Fibroblast of villous mesenchyme (primary cell): ENCODE measurements around the gene KIAA1217. TPM values are rescaled to one million over a fixed set of nuclear protein-coding genes. Genes with fewer than 3 reads are reported as not detected.

ENCODE experiments used
- DNase-seq: peaks from one replicate; pipeline ENCODE4 v3.0.0-alpha.2; 2010; ENCODE audit warnings: low read depth
- H3K4me3 ChIP-seq: 2 replicates; pipeline ENCODE4 v1.5.1; 2011; ENCODE audit warnings: low read depth, mild to moderate bottlenecking, low read length
- CTCF ChIP-seq: IDR thresholded peaks from 2 replicates; pipeline ENCODE4 v1.5.1; 2012; ENCODE audit warnings: low read depth, mild to moderate bottlenecking, low read length; ENCODE audit not compliant: insufficient read depth
- total RNA-seq: library from RNA; depleted of rRNA; stranded (reverse); fragments of >200 nt; gene quantifications from 2 replicates; pipeline ENCODE4 v1.2.3, GENCODE V29; 2012

The KIAA1217 gene
- total RNA-seq, 1 donor = 0.86 TPM

GRCh38 chr10:24172909-24173308 is 36.0 kb upstream of the KIAA1217 start:
- H3K4me3 ChIP-seq = no peak overlapping the region
- TF ChIP-seq CTCF = no peak
- no peak for DNase-seq

- DNase-seq = no peak
- TF ChIP-seq CTCF = no peak
- H3K4me3 ChIP-seq = no peak overlapping the region
These were observed 34.9 kb upstream of the KIAA1217 start for GRCh38 chr10:24174014-24174413.

GRCh38 chr10:24176658-24177057 is 32.3 kb upstream of the KIAA1217 start:
- TF ChIP-seq CTCF = no peak
- DNase-seq = no peak

GRCh38 chr10:24177636-24178035 is 31.3 kb upstream of the KIAA1217 start:
- no peak overlapping the region for H3K4me3 ChIP-seq
- no peak for TF ChIP-seq CTCF
- DNase-seq = no peak

More at GRCh38 chr10:24176658-24177057, 32.3 kb upstream of the KIAA1217 start:
- no peak overlapping the region for H3K4me3 ChIP-seq

- no peak for TF ChIP-seq CTCF
- no peak for DNase-seq
- H3K4me3 ChIP-seq = no peak overlapping the region
These were observed 28.0 kb upstream of the KIAA1217 start for GRCh38 chr10:24180891-24181290.

GRCh38 chr10:24184455-24184854 is 24.5 kb upstream of the KIAA1217 start:
- no peak for DNase-seq
- no peak for TF ChIP-seq CTCF
- H3K4me3 ChIP-seq = no peak overlapping the region

- TF ChIP-seq CTCF = no peak
- no peak for DNase-seq
- H3K4me3 ChIP-seq = no peak overlapping the region
These were observed 15.6 kb upstream of the KIAA1217 start for GRCh38 chr10:24193330-24193729.
